GM21619 (cell line): ENCODE data around the gene NPM1.

ENCODE experiments used
- ATAC-seq: cut with Tn5 transposase; IDR thresholded peaks from one replicate; pipeline ENCODE4 v1.9.1; 2021; ENCODE audit not compliant: unreplicated experiment

NPM1 gene

DNA sequence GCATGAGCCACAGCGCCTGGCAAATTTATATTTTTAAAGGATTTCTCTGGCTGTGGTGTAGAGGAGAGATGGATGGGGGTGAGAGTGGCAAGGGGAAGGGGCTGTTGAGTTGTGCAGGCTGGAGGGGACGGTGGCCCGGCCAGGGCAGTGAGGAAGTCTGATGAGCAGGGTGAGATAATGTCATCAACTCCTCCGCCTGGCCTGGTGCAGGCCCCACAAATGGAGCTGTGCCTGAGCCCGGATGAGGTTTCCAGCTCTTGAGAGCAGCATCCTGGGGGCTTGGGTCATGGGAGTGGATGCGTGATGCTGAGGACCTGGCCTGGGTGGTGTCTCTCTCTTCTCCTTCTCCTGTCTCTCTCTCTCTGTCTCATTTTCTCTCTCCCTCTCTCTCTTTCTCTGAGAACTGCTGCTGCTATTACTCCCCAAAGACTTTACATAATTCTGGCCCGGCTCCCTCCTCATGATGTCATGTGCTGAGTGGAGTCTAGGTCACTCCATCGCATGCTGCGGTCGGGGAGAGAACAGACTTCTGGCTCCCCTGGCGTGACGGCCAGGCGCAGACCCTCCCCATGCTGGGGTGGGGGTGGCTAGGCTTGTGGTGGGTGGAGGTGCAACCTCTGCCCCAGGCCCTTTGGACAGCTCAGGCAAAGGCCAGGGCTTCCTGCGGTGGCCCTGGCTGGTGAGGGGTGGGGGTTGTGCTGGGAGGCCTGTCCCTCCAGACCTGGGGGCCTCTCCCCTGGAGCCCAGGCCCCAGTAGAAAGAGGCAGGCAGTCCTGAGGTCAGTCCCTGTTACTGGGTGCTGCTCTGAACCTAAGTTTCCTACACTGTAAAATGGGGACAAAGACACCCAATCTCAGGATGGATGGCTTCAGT is 58.2 kb downstream of the NPM1 start:
- no peak for ATAC-seq

DNA sequence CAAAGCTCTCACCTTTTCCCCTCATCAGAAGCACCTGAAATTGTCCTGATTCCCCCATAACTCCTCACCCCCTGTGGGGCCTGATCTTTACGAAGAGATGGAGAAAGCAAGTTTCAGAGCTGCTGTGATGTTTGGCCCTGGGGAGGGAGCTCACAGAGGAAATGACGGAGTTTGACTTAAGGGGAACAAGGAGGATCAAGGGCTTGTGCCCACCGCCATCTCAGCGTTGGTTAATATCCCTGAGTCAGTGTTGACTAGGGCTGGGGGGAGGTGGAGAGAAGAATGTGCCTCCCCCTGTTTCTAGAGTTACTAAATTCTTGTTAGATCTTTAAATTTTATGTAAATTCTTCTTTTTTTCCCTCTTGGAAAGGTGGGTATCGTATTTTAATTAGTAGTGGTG is 59.6 kb downstream of the NPM1 start:
- ATAC-seq = no peak

DNA sequence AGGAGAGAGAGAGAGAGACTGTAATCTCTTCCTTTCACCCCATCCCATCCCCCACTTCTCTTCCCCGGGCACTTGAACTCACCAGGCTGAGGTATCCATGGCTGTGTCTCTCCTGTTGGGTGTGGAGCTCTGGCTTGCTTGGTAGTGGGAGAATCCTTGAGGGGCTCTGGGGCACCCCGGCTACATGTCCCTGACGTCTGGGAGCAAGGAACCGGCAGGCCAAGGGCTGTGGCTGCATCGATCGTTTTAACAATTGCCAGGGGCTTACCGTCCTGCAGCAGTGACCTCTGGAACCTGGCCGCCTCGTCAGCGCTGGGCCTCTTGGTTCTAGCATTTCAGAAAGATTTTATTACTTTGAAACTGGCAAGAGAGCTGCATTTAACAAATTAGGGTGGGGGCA is 61.8 kb downstream of the NPM1 start:
- ATAC-seq = no peak

DNA sequence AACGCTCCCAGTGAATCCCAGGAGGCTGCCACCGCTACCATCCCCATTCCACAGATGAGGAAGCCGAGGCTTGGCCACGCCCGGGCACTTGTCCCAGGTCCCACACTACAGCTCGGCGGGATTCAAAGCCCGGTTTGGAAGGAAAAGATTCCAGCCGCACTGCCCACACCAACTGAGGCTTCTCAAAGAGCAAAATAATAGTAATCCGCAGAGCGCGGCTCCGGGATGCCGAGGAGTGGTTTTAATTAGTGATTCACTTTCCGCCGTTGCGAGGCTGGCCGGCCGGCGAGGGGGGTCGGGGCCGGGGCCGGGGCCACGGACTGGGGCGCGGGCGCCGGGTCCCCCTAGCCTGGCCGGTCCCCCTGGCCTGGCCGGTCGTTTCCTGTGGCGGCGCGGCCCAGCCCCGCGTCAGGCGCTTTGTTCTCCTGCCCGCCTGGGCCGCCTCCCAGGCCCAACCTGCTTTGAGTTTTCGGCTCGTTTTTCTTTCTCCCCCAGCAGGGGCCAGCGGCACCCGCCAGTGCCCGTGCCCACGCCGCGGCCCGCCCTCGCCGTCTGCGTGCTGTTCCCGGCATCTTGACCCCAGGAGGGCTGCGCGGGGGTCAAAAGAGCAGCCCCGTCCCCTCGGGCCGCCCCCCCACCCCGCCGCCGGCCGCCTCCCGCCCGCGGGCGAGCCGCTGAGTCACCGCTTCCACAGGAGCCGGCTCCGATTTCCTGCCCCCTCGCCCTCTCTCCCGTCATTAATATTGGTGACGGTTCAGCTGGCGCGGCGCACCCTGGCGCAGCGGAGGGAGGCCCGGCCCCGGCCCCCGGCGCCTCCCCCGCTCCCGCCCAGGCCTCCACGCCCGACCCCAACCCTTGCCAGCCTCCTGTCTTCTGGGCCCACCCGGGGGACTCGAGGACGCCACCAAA is 63.0 kb downstream of the NPM1 start:
- no peak for ATAC-seq

DNA sequence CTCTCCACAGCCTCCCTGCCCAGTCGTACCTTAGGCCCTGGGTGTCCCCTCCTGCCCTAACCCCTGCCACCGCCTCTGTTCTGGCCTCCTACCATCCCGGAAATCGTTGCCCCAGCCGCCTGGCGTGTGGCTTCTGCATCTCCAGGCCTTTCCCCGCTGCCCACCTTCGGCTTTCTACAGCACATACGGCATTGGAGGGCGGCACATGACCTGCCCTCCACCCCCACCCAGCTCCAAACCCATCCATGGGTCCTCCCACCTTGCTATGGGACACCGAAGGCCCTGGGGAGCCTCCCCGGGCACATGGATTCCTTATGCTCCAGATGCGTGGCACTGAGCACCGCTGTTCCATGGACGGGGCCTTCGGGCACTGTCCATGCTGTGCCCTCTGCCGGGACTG is 63.8 kb downstream of the NPM1 start:
- ATAC-seq = no peak

DNA sequence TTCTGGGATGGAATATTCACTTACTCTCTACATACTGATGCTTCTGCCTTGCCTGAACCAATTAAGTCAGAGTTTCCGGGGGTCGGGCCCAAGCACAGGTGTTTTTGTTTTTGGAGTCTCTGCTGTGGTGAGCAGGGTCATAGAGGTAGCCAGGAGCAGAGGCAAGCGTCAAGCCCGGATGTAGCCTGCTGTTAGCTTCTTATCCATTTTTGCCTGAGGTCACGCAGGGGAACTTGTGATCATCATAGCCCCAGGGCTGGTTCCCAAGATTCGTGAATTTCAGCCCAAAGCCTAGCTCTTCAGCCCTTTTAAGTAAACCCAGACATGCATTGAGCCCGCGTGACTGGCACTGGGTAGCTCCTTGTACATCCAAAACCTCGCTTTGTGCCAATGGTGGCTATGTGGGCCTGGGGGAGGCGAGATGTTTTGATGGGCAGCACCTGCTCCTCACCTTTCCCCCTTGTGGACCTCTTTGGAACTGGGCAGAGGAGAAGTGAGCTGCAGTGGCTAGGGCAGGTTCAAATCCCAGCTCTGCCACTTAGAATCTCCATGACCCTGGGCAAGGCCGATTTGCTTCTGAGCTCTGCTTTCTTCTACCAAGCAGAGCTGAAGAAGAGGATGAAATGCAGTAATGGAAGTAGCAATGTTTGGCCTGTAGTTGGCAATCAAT is 65.5 kb downstream of the NPM1 start:
- ATAC-seq = no peak

DNA sequence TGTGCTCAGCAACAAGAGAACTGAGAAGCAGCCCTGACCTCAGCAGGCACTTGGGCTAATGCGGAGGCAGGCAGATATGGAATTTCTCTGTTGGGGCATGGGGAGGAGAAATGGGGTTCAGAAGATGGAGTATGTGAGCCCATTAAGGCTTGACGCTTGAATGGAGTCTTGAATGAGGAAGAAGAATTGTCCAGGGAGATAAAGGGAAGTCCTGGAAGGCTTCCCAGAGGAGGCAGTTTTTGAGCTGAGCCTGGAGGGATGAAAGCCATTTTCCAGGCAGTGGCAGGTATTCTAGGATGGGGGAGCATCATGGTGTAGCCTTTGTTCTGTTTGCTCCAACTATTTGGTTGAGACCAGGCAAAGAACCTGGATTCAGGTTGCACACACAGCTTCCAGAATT is 66.3 kb downstream of the NPM1 start:
- ATAC-seq = no peak

DNA sequence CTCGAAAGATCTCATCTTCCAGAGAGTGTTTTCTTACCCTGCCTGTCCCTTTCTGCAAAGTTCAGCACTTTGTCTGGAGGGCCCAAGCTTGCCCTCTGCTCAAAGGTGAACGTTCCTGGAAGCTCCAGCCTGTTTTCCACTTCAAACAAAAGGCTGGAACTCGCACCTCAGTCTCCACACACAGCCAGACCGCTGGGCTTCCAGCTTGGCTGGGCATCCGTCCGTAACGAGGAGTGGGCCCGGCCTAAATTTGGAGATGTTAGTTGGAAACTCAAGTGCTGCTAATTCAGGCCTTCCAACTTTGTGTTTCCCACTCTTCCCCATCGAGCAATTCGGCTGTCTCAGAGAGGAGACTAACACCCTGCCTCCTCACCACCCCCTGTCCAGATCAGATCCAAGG is 66.9 kb downstream of the NPM1 start:
- ATAC-seq = no peak

DNA sequence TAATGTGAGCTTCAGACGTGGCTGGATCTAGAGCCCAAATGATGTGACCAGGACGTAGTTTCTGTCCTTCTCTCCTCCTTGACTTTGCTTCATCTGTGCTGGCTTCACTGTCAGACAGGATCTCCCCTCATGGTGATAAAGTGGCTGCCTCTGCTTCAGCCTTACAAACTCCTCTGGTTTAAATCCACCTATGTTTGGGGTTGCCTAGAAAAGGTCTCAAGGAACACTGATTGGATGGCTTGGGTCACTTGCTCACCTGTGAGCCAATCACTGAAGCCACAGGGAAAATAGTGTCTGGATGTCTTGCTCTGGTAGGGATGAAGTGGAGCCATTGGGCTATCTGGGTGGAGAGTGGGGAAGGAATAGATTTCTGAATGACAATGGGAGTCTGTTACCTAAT is 67.9 kb downstream of the NPM1 start:
- no peak for ATAC-seq

DNA sequence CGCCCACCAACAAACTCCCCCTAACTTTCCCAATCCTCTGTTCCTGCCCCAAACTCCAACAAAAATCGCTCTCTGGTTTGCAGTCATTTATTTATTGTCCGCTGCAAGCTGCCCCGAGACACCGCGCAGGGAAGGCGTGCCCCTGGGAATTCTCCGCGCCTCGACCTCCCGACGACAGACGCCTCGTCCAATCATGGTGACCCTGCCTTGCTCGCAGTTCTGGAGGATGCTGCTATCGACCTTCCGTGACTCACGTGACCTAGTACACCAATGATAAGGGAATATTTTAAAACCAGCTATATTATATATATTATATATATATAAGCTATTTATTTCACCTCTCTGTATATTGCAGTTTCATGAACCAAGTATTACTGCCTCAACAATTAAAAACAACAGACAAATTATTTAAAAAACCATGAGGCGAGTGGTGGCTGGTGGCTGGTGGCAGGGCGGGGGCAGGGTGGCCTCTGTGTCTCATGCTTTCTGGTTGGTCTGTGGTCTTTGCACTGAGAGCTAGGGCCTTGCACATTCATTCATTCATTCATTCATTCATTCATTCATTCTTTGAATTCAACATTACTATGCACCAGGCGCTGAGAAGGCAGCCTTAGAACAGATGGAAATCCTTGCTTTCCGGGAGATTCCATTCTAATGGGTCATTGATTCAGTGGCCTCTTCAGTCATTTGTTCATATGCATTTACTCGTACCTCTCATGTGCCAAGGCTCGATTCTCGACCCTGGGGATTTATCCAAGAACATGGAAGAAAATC is 69.7 kb downstream of the NPM1 start:
- ATAC-seq = no peak

DNA sequence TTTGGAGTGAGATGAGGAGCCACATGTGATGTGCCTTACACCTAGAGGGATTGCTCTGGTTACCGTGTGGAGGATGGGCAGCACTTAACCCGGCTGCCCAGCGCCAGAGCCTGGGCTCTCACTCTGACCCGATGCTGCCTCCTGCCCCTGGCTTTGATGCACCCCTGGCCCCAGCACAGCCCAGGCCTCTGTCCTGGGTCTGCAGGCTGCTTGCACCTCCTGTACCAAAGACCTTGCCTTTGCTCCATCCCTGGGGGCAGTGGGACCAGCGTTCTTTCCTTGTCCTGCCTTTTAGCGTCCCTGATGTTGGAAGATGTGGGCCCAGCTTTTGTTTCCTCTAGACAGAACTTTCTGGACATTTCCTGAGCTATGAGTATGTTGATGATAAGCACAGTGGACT is 72.2 kb downstream of the NPM1 start:
- no peak for ATAC-seq
